ENCODE results near the gene HEY2.
"Not testable (repeated sequence)": the region's sequence is repeated elsewhere in the genome, so short reads cannot be mapped to it uniquely, and the experiment has no call there.

The HEY2 gene

DNA sequence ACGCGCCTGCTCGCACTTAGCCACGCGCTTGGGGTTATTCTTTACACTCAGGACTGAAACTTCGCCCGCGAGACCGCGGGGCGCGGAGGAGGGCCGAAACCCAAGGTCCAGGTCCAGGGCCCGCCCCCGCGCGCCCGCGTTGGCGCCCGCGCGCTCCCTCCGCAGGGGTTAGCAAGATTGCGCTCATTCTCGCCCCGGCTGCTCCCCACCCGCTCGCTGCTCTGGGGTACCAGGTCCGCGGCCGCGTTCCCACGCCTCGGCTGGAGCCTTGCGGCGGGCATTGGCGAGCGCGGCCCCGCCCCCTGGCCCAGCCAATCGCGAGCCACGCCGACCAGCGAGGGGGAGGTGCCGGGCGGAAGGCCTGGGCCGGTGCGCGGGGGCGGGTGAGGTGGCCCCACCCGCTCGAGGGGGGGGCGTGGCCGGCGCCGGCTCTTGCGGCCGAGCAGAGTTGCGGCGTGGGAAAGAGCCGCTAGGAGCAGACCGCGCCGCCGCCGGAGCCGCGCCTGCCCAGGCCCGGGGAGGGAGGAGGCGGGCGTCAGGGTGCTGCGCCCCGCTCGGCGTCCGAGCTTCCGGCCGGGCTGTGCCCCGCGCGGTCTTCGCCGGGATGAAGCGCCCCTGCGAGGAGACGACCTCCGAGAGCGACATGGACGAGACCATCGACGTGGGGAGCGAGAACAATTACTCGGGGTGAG is at the start of gene HEY2:
TSS of gene HEY2 (plus strand) at position 460 of the 692 bp plus-strand sequence. CDS start at position 605, 145 bp downstream.
- peak; percentile 96 for DNase-seq

DNA sequence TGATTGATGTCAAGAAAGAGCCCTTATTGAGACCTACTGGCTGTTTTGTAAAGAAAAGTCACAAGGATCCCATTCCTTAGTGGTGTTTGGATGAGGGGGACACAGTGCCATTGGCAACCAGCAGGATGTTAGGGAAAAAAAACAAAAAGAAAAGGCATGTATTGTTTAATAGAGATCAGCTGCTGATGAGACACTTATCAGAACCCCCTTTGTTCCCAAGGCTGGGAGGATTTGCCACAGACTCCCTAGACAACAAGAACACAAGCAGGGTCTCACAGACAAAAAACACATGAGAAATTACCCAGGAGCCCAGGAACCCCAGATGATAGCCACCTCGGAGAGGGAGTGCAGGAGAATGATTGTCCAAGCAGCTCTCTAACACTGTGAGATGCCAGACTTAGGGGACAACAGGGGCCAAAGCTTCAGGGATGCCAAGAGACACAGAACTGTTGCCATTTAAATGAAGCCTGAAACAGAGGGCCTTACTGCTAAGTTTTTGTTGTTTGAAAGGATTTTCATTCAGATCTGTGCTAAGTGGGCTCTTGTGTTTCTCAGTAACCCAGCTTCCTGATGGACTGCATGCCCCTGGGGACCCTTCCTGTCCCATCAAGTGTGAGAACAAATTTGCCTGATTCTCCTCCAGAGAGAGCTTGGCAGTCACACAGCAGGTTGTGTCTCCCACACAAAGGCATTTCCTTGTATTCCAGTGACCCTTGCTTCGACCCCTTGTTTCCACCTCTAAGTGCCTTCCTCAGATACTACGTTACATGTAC is 48.7 kb upstream of the HEY2 start:
- DNase-seq = no peak

DNA sequence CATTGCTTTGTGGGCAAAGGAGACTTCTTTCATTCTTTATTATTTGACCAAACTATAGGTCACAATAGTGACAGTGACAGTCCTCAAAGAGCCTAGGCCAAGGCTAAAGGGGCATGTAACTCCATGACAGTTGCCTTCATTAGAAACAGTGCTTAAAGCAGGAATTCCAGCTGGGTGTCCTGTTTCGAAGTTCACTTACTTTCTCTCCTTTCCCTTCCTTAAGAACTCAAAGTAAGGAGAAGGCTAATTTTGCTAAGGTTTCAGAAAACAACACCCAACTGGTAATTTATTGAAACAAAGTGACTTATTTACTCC is 48.1 kb upstream of the HEY2 start:
- DNase-seq = no peak

DNA sequence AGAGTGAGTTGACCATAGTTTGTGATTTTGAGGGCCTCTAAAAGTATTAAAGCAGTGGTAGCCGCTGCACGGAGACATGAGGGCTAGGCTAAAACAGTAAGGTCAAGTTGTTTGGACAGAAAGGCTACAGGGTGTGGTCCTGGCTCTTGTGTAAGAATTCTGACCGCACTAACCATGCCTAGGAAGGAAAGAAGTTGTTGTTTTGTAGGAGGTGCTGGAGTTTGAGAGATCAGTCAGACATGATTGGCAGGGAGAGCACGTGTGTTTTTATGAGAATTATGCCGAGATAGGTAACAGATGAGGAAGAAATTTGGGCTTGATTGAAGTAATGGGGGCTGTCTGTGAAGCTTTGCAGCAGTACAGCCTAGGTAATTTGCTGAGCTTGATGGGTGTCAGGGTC is 45.5 kb upstream of the HEY2 start:
- DNase-seq = not testable (repeated sequence)

DNA sequence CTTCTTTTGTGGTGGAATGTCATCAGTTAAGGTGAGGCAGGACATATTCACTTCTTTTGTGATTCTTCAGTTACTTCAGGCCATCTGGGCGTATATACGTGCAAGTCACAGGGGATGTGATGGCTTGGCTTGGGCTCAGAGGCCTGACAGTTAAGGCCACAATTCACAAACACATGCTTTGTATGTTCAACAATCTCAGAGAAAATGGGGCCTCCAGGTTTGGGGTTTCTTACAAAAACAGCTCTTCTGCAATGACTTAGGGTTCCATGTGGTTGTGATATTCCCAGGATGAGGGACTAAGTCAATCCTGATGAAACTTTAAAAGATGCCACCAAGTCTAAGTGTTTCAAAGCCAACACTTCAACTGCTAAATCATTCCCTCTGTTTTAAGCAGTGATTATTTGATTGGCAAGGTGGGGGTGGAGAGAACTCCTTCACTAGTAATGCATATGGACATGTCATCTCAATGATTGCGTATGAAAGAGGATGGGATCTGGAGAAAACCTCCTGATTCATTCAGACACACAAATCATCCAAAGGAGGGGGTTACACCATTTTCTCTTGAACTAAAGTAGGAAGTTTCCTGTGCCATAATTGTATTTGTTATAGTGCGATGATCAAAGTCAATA is 41.7 kb upstream of the HEY2 start:
- no peak for DNase-seq

DNA sequence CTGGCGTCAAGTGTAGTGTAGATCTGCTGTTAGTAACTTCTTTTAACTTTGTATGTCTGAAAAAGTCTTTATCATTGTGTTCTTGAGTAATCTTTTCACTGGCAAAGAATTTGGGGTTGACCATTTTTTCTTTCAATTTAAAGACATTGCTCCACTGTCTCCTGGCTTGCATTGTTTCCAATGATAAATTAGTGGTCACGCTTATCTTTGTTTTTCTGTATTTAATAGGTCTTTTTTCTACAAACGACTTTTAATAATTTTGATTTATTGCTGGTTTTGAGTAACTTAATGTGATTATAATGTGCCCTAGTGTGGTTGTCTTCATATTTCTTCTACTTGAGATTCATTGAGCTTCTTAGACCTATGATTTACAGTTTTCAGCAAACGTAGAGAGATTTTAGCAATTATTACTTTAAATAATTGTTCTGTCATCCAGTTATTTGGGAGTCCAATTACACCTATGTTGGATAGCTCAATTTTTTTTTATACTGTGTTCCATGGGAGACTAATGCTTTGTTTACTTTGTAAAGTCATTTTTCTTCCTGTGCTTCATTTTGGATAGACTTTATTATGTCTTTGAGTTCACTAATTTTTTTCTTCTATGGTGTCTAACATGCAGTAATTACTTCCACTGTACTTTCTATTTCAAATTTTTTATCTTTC is 38.3 kb upstream of the HEY2 start:
- DNase-seq = no peak

DNA sequence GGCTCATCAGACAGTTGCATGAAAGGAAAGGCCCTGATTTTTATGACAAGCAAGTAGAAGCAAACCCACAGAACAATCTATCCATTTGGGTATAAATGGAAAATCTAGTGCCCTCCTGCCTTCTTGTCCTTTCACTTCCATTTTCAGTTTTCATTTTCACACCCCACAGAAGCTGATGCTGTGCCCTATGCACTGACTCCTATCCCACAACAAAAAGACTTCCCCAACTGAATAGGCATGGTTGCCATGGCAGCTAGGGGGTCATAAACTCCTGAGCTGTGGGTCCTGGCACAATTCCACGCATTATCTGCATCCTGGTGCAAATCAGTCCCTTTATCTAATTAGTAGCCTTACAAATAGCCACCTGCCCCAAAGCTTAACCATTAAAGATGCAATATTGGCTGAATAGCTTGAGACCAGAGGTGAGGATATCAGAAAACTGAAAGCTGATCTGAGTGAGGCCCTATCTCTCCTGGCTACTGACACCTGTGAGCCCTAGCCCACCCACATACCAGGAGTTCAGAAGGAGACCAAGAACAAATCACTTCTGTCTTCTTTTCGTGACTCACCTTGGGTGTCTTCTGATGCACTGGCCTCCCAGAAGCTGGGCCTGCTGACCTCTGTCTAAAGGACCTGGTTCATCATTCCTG is 34.9 kb upstream of the HEY2 start:
- DNase-seq = no peak

DNA sequence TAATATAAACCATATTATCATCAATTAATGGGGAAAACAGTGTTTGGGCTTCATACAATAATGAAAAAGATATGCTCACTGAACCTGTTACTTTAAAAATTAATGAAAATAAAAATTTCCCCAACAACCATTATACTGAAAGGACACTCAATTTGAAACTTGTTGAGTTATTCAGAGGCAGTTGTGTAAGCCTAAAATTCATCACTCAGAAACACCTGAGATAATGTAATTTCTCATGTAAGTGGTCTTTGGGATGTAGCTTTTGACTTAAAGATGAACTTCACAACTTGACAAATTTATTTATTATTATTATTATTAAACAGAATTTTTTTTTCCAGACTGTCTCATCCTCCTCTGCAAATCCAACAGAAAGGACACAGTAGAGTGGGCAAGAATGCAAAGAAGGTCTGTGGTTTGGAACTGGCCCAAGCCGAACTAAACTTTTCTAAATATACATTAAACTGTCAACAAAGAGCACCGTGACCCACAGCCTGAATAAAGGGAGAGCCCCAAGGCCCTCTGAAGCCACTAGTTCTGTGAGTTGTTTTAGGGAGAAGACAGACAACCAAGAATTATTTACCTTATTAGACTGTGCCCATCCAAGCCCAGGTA is 32.2 kb upstream of the HEY2 start:
- no peak for DNase-seq

DNA sequence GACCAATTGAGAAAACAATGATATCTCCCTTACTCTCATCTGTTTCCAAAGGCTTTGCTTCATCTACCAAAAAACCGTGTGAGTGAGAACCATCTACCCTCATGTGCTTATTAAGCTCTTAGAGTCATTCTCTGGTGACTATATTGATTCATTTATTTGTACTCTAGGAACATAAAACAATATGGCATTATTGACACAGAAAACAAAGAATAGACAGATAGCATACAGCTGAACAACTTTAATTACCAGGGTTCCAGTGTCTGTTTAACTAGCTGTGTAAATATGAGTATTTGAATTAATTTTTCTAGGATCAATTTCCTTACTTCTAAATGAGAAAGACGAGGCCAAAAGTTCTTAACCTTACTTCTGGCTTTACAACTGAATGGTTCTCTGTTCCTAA is 31.3 kb upstream of the HEY2 start:
- DNase-seq = no peak

DNA sequence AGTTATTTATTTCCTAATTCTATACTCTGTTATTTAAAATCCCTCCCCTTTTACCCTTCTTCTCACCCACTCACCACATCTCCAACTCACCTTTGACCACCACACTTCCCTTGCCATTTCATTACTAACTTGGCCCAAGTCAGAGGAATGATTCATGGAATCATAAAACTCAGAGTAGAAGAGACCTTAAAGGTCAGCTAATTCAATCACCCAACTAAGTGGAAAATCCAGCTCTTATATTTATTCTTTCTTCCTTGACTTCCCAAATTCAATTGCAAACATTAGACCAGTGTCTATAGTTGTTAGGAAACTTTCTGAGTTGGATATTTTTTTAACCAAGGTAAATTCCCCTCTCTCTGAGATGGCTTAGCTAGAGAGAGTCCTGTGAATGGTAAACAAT is 26.5 kb upstream of the HEY2 start:
- no peak for DNase-seq

DNA sequence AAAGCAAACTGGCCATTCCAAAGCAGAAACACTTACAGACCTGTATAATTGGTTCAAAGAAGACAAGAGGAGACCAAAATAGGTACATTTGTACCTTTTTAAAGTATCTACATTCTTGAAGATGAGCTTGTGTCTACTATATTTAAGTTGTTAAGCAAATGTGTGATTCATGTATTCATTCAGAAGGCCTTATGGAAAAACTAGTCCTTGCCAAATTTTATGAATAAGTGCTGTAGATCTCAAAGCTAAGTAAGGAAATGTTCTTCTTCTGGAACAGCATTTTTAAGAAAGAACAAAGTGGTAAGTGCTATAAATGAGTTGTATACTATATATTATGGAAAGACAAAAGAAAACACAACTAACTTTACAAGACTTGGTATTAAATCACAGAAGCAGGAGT is 22.2 kb upstream of the HEY2 start:
- DNase-seq = no peak

DNA sequence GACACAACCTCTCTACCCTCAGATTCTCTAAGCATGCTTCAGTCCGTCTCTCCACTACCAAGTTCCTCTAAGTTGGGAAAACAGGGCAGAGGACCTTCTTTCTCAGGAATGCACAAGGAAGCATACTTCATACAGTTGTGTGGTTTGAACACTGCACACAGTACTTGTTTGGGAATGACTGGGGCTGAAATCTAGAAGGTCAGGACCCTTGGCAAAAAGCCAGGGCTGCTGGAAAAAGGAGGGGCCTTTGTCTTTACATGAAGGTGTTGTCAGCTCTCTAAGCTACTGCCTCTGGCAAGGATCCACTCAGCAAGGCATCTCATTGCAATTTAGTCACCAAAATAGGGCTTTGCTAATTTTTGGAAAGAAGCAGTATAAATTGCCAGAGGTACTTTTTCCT is 20.7 kb upstream of the HEY2 start:
- no peak for DNase-seq

DNA sequence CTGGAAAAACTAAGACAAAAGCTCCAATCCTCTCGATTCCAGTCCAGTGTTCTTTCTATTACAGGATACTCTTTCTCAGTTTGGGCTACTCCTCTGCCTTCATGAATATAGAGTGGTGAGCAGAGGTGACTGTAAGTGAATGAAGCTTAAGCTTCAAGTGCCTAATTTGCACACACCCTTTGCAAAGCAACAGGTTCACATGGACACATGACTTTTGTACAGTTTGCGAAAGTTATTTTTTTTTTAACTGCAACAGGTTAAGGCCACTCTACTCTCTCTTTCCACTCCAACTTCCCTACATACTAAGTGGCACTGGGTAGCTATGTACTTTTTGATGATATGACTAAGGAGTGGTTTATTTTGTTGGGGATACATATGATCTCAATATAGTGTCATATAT is 19.4 kb upstream of the HEY2 start:
- DNase-seq = no peak

DNA sequence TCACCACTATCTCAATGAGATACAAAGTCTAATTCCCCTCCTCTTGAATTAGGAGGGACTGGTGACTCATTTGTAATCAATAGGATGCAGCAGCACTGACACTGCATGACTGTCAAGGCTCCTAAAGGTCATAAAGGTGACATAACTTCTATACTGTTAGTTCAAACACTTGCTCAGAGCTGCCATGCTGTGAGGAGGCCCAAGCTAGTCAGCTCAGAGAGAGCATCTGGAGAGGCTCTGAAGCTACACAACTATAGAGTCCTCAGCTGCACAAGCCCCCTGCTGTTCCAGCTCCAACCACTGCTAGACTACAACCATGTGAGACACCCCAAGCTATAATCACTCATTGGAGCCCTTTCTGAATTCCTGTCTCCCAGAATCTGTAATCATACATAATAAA is 17.0 kb upstream of the HEY2 start:
- no peak for DNase-seq

DNA sequence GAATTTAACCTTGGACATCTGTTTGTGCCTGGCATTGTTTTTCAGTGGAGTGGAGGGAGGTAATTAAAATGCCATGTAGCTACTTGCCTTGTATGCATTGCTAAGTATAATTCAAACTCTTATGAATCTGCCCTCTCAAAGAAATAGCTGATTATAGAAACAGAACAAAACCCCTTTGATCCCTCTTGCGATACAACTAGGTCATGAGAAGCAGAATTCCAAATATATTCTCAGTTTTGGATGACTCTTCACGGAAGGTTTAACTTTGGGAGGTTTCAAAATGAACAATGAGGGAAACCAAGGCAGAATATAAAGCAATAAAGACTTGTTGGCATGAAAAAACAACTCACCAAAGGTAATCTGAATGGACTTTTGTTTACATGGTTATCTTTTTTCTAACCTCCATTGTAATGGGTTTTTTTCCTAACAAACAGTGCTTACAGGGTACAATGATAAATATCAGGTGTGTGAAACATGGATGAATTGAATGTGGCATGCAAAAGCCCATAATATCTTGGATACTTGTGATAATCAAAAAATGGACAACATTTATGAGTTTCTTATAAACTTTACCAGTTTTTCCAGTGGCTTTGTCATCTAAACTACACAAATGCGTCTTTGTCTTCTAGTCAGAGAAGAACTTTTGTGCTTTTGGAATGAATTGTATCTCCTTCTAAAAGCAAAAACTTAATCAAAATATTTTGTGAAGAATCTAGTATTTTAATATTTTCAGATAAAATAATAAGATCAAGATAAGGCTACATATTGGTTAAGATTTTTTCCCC is 15.7 kb upstream of the HEY2 start:
- no peak for DNase-seq

DNA sequence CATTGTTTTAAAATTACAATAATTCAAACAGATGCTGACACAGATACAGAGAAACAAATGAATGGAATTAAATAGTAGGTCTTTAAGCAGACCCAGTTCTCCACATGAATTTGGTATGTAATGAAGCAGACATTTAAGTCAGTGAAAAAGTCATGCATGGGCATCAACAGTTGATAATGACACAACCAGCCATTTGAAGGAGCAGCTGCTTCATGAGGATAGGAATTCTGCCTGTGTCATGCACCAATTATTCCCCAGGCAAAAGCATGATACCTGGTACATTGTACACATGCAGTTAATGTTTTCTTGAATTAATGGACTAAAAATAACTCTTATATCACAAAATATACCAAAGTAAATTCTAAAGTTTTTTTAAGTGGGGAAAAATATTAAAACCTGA is 11.2 kb upstream of the HEY2 start:
- DNase-seq = no peak

DNA sequence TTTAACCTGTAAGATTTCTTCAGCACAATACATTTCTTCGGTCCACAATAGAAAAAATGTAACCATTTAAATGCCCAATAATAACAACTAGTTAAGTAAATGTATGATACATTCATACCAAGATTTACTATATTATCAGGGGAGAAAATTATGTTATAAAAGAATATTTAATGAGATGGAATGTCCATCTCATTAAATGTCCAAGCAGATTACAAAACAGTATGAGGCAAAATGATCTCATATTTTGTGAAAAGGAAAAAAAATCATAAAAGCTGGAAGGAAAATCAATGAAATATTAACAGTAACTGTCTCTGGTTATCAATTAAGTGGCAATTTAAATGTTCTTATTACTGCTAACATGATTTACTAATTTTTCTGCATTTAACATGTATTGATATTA is 10.1 kb upstream of the HEY2 start:
- DNase-seq = no peak

DNA sequence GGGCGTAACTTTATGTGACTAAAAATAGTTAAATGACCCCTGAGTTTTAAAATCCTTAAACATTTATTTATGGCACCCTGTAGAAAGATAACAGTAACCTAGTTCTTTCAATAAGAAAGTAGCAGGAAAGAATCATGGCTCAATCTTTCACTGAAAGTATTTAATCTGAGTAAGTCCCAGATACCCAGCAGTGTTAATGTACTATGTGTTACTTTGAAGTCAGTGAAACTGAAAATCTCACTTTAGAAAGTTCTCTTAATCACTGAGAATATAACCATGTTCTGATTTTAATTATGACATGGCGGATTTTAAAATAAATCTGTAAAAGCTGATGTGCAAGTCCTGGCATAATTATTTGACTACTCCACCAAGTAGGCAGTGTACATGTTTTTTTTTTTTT is 8.1 kb upstream of the HEY2 start:
- no peak for DNase-seq

DNA sequence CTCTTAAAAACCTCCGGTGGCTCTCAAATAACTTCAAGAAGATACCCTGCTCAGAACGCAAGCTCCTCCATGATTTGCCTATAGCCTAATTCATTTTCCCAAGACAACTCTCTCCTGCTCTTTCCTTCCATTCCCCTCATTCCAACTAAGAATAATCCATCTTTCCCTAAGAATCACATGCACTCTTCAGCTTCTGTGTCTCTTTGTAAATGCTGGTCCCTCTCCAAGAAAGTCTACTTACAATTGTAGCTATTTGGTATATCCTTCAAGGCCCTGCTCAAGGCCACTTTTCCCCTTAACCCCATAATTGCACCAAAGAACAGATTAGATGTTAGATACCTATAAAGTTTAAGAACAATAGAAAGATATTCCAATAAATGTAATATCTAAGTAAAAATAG is 7.4 kb upstream of the HEY2 start:
- DNase-seq = no peak

DNA sequence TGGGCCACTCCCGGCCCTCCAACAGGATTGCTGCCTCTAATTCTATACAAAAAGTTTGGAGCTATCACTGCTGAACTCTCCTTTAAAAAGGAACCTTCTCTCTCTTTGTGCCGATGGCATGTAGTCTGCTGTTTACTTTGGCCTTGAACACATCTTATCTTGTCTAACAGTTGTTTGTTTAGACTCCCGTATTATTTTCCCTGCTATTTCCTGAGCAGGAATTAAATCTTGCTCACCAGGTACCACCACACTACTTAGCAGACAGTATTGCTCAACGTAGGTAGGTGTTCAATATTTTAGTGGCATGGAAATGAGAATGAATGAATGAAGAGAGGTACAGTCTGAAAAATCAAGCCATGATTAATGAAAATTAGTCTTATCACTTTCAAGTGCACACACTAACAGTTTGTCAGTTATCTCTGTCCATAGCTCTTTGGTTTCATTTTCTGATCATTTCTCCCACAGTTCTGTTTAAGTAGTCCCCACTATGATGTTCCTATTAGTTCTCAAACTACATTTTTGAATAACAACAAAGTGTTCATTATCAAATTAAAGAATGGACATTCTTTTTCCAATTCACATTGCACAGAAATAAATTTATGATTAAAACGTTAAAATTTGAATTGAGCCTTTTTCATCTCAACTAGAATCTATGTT is 6.8 kb upstream of the HEY2 start:
- DNase-seq = no peak

DNA sequence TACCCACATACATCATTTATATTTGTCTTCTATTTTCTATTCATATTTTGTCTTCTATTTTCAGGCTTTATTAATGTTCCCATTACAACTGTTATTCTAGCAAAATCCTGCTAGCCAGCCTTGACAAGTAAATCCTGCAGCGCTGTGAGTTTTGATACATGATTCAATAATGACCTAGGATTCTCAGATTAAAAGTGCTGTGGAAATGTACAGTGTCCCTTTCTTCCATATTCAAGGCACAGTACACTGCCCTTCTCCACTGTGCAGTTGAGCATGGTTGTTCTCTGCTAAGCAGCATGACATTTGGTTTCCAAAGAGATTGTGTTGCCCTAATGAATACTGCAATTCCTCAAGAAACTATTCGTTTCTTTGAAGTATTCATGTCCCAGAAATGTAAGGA is 5.8 kb upstream of the HEY2 start:
- no peak for DNase-seq

Data from cortex of kidney (tissue), 1 donor.